Measurements from ENCODE around the gene CADPS2.

- TF ChIP-seq CTCF (conservative IDR thresholded peaks at IDR 0.05; ENCODE audit: low read length) (no peak), EZH2phosphoT487 (IDR thresholded peaks at IDR 0.05; ENCODE audit: borderline replicate concordance) (no peak)
These were observed 447.8 kb downstream of the CADPS2 start for GRCh38 chr7:122438492-122438891.

Data from Loucy (cell line).